Measurements from ENCODE around the gene USP49.

The USP49 gene

DNA sequence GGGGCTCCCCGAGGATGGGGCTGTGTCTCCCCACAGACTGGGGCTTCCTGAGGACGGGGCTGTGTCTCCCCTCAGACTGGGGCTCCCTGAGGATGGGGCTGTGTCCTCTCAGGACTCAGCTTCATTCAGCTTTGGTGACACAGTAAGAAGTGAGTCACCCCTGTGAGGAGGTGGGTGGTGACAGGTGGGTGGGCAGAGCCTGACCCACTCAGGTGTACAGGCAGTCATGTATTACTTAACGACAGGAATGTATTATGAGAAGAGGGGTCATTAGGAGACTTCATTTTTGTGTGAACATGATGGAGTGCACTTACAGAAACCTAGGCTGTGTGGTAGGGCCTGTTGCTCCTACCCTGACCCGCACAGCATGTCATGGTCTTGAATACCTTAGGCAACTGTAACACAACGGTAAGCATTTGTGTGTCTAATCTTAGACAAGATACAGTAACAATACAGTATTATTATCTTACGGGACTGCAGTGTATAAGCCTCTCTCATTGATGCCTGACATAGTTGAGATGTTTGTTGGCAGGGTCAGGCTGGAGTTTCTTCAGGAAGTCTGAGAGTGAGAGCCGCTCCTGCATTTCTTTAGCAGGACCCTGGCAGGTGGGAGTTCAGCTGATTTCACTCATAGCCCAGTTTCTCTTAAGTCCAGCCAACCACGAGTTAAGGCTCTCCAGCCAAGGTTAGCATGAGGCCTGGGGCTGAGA lies 137.1 kb downstream of the USP49 start:
- DNase-seq (ENCODE audit: low read depth, low spot score) = peak; percentile 36

GRCh38 chr6:41757271-41757670 lies 137.9 kb downstream of the USP49 start:
- DNase-seq (ENCODE audit: low read depth, low spot score) = no peak

- no peak for DNase-seq (ENCODE audit: low read depth, low spot score)
These were observed 138.8 kb downstream of the USP49 start for GRCh38 chr6:41756354-41756753.

- no peak for DNase-seq (ENCODE audit: low read depth, low spot score)
These were observed 139.3 kb downstream of the USP49 start for GRCh38 chr6:41755895-41756294.

DNA sequence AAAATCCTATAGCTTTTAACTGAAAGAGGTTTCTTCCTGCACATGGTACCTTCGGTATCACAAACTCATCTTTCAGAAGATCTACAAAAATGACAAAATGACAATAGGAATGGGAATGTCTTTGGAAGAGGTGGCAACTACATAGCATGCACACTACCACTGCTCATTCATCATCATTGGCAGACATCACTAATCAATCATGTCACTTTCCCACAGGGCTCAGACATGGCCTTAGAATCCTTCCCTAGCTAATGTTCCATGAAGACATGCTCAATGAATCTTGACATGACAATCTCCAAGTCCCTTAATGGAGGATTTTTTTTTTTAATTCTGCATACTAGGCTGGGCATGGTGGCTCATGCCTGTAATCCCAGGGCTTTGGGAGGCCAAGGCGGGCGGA lies 144.8 kb downstream of the USP49 start:
- DNase-seq (ENCODE audit: low read depth, low spot score) = no peak

DNA sequence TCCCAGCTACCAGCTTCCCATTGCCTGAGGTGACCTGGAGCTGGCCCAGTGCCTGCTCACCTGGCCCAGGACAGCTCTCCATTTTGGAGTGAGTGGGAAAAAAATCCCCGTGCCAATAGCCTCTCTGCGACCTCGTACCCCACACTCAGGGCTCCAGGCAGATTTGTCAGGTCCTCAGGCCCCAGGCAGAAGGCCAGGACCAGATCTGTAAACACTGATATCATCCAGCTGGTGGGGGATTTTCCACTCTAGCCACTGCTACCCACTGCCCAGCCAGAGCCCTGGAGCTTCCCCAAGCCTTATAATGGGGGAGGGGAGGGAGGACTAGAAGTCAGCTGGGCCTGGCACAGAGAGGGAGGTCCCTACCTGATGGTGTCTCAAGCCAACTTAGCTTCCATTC lies 146.6 kb downstream of the USP49 start:
- no peak for DNase-seq (ENCODE audit: low read depth, low spot score)

- DNase-seq (ENCODE audit: low read depth, low spot score) = no peak
These were observed 147.1 kb downstream of the USP49 start for GRCh38 chr6:41748102-41748477.

- DNase-seq (ENCODE audit: low read depth, low spot score) = no peak
These were observed 147.7 kb downstream of the USP49 start, which contains the start of gene PGC for GRCh38 chr6:41747256-41748101. Gene PGC (minus strand): TSS chr6:41747397. CDS start chr6:41747334, 63 bp downstream.

DNA sequence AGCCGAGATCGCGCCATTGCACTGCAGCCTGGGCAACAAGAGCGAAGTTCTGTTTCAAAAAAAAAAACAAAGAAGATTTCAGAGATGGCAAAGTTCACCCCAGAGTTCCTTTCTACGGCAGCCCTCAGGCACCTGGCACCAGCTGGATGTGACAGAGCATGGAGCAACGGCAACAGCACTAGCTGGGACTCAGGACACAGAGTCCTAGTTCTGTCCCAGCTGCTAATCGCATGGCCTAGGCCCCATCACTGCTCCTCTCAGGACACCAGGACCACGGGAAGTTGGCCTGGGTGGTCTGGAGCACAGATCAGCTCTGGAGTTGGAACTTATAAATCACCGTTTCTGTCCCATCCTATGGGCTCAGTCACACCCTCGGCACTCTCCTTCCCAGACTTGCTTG lies 149.1 kb downstream of the USP49 start:
- no peak for DNase-seq (ENCODE audit: low read depth, low spot score)

- DNase-seq (ENCODE audit: low read depth, low spot score) = no peak
These were observed 150.9 kb downstream of the USP49 start for GRCh38 chr6:41744236-41744787.

DNA sequence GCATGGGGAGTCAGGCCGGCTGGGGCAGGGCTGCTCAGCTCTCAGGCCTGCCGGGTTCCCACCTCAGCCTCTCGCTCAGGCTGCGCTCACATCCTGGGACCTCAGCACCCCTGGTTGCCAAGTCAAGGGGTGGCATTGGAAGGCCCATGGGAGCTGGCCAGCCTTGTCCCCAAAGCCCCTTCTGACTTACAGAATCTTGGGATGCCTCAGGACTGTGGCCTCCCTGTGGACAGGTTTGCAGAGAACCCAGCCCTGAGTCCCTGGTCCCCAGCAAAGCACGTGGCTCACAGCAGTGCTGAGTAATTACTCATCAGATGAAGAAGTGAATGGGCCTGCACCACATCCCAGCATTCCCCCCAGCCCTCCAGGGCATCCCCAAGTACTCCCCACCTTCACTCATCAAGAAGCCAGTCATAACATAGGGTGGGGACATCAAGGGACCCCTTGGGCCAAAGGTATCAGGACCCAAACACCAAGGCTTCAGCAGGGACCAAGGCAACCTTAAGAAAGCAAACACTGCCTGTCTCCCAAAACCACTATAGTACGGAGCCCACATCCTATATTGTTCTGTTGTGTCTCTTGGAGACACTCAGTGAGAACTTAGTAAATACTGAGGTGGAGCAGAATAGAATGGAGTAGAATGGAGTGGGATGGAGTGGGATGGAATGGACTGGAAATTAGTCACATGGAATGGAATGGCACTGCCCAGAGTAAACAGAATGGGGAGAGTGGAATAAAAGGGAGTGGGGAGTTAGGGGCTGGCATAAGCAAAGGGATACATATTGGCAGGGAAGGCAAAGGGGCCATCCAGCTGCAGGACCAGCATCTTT lies 151.6 kb downstream of the USP49 start:
- no peak for DNase-seq (ENCODE audit: low read depth, low spot score)

GRCh38 chr6:41741625-41742490 lies 153.3 kb downstream of the USP49 start:
- DNase-seq (ENCODE audit: low read depth, low spot score) = no peak

GRCh38 chr6:41740366-41741162 lies 154.6 kb downstream of the USP49 start:
- DNase-seq (ENCODE audit: low read depth, low spot score) = no peak

Data from astrocyte of the hippocampus (primary cell).